22Rv1 (cell line): Measurements from ENCODE around the gene TMC6.

ENCODE experiments used
- H3K27ac ChIP-seq: fragments of 450-650 bp; 2 replicates; pipeline ENCODE4 v1.5.1; 2017
- ZFX ChIP-seq: fragments of 450-650 bp; IDR thresholded peaks from 2 replicates; pipeline ENCODE4 v1.6.1; 2017; ENCODE audit warnings: antibody characterized with exemption, borderline replicate concordance
- TF ChIP-seq, protein P1 (sequence below): fragments of 450-650 bp; IDR thresholded peaks from 2 replicates; pipeline ENCODE4 v1.5.1; 2017; ENCODE audit warnings: mild to moderate bottlenecking

TMC6 gene

DNA sequence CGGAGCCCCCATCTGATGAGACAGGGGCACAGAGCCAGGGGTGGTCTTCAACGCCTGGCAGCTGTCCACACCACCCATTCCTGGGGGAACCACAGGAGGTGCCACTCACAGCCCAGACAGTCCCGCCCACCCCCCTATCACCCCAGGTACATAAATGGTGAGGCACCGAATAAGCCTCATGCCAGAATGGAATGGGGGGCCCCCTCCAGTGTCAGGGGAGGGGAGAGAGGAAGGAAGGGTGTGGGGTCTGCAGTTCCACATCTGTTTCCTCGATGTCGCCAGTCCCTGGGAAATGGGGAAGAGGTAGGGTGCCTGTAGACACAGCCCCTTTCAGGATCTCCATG, 1.7 kb downstream of the TMC6 start:
- no peak overlapping the region for H3K27ac ChIP-seq
- TF ChIP-seq ZFX, result no peak
- TF ChIP-seq, protein P1, sequence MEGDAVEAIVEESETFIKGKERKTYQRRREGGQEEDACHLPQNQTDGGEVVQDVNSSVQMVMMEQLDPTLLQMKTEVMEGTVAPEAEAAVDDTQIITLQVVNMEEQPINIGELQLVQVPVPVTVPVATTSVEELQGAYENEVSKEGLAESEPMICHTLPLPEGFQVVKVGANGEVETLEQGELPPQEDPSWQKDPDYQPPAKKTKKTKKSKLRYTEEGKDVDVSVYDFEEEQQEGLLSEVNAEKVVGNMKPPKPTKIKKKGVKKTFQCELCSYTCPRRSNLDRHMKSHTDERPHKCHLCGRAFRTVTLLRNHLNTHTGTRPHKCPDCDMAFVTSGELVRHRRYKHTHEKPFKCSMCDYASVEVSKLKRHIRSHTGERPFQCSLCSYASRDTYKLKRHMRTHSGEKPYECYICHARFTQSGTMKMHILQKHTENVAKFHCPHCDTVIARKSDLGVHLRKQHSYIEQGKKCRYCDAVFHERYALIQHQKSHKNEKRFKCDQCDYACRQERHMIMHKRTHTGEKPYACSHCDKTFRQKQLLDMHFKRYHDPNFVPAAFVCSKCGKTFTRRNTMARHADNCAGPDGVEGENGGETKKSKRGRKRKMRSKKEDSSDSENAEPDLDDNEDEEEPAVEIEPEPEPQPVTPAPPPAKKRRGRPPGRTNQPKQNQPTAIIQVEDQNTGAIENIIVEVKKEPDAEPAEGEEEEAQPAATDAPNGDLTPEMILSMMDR, result no peak

DNA sequence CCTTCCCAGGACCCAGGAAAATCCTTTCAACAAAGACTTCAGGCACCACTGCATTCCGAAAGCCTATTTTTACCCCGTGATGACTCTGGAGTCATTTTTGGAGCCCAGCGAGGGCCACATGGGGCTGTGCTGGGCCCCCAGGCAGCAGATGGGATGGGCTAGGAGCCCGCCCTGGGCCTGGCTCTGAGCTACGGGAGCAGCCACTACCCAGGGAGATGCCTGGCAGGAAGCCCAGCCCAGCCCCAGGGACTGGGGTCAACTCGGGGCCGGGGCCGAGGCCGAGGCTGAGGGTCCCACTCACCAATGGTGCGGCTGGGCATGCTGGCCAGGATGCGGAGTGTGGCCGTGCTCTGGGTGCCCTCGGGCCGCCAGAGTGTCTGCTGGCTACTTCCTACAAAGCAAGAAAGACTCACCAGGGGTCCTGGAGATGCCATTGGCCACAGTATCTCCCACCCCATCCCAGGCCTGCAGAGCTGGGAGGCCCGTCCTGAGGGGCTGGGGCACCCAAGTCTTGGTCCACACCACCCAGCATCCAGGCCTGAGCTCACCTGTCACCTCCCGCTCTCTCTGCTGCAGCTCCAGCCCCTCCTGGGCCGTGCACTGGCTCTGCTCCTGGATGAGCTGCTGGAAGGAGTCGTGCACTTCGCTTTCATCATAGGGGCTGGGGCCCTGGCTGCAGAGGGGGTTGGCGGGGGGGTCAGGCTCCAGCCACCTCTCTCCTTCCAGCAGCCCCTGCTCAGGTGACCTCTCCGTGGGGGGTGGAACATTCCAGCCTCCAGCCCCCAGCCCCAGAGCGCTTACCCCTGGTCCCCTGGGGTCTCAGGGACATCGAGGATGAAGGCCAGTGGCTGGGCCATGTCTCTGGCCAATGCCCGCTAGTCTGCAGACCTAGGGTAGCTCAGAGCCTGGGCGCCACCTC, 2.3 kb downstream of the TMC6 start:
- H3K27ac ChIP-seq, result no peak overlapping the region
- TF ChIP-seq, protein P1, result no peak
- TF ChIP-seq ZFX, result no peak

DNA sequence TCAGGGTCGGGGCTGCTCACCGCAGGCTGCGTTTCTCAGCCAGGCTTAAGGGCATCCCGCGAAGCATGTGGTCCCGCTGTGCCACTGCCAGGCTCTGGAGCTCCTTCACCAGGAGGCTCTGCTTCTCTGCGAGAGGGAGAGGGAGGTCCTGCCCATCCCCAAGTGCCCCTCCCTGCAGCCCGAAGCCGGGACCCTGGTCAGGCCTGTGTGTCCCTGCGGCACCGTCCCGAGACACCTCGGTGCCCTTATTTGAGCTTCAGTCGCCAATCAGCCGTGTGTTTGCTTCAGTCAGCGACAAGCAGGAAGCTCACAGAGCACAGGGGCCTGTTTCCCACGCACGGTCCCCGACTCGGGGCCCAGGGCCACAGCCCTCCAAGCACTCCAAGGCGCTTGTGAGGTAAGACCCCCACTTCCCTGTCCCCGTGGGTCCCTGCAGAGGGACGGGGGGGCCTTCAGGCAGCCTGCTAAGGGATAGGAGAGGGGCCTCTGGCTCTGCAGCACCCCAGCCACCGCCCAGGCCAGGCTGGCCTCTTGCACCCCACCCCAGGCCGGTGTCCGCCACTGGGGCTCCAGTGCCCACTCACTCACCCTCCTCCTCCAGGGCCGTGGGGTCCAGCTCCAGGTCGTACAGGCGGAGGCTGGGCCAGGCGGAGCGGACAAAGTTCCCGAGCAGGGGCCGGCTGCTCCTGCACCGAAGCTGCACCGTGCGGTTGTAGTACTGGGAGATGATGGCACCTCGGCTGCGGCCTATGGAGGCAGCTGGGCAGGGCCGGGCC, 3.2 kb downstream of the TMC6 start:
- H3K27ac ChIP-seq, result no peak overlapping the region
- TF ChIP-seq, protein P1, result no peak
- TF ChIP-seq ZFX, result no peak

DNA sequence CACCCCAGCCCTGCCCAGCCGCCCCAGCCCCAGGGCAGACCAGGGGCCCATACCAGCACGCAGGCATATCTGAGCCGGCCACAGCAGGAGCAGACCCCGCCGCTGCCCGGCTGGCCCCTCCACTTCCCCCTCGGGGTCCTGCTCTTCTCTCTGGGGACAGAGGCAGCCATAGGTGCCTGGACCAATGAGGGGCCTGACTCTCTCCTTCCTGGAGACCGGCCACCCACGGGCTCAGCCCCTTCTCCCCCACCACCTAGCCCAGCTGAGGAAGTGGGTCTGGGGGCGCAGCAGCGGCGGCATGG, 3.8 kb downstream of the TMC6 start:
- no peak for TF ChIP-seq ZFX
- TF ChIP-seq, protein P1, result no peak
- no peak overlapping the region for H3K27ac ChIP-seq

DNA sequence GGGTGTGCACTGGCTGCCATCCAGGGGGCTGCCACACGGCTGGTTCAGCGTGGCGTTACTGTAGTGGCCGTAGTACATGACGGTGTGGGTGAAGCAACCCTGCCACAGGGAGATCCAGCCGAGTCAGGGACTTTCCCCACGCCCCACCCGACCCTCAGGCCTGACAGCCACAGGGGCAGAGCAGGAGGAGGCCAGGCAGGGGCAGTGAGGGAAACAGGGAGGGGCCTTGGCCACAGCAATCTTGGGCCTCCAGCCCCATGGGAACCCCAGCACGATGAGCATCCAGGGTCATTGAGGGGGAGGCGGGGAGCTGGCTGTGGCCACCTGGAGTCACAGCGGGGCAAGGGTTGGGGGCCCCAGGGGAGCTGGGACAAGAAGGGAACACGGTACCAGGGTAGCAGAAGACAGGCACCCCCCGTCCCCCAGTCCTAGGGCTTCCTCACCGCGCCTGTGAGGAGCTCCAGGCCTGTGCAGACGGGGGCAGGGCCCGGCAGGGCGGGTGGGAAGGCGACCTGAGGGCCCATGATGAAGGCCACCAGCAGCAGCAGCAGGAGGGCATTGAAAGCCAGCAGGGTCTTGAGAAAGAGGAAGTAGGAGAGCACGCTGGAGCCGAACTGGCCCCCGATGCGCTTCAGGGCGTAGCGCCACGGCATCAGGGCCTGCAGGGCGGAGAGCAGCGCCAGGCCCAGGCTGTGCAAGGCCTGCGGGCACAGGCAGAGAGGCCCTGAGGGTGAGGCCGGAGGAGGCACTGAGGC, 4.3 kb downstream of the TMC6 start:
- TF ChIP-seq, protein P1, result no peak
- no peak for TF ChIP-seq ZFX
- no peak overlapping the region for H3K27ac ChIP-seq

DNA sequence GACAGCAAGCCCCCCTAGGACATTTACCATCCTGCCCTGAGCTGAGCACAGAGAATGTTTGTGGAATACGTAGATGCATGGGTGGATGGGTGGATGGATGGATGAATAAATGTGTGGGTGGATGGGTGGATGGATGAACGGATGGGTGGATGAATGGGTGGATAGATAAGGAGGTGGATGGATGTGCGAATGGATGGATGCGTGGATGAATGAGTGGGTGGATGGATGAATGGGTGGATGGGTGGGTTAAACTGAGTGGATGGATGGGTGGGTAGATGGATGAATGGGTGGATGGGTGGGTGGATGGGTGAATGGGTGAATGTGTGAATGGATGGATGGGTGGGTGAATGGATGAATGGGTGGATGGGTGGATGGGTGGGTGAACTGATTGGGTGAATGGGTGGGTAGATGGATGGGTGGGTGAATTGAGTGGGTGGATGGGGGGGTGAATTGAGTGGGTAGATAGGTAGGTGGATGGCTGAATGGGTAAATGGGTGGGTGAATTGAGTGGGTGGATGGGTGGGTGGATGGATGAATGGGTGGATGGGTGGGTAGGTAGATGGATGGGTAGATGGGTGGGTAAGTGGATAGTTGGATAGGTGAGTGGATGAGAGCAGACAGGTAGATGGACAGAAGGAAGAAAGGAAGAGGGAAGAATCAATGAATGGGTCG, 5.2 kb downstream of the TMC6 start:
- H3K27ac ChIP-seq, result no peak overlapping the region
- TF ChIP-seq, protein P1, result no peak
